OCI-LY7 (cell line): Measurements from ENCODE around the gene CDC42BPB.

Experiments
- CTCF ChIP-seq: fragments of 200-600 bp; sonication (generic); conservative IDR thresholded peaks from 2 replicates; pipeline ENCODE4 v1.5.1; 2014; ENCODE audit warnings: mild to moderate bottlenecking, antibody characterized with exemption, low read length, moderate library complexity, mixed read lengths
- EZH2phosphoT487 ChIP-seq: fragments of 200-600 bp; sonication (generic); IDR thresholded peaks from 2 replicates; pipeline ENCODE4 v1.6.1; 2018; ENCODE audit warnings: low read depth, borderline replicate concordance, mild to moderate bottlenecking, mixed run types, antibody characterized with exemption, low read length, moderate library complexity, mixed read lengths

GRCh38 chr14:103015426-103015825 is 41.9 kb downstream of the CDC42BPB start:
- TF ChIP-seq CTCF (no peak), EZH2phosphoT487 (no peak)
